ENCODE data around the gene FST. TPM values are rescaled to one million over a fixed set of nuclear protein-coding genes. Genes with fewer than 3 reads are reported as not detected.

Gene FST
- total and polyA plus RNA-seq, 2 of the 13 experiments (the other 11 are each of a cell fraction or from before 2014, with no cell fraction given), result 38.6 to 136 TPM

- TF ChIP-seq TERF1 (CRISPR knock-in tag; IDR thresholded peaks at IDR 0.05), result no peak
- TF ChIP-seq, protein P1, sequence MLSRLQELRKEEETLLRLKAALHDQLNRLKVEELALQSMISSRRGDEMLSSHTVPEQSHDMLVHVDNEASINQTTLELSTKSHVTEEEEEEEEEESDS (CRISPR knock-in tag; IDR thresholded peaks at IDR 0.05; ENCODE audit: borderline replicate concordance), result no peak
- no peak for TF ChIP-seq NFE2L1 (CRISPR knock-in tag; IDR thresholded peaks at IDR 0.05; ENCODE audit: borderline replicate concordance)
- TF ChIP-seq HOXA9 (CRISPR knock-in tag; IDR thresholded peaks at IDR 0.05; ENCODE audit: borderline replicate concordance), result peak; percentile 38; the same call in 1 of the 2 replicates
- TF ChIP-seq ZNF430 (CRISPR knock-in tag; IDR thresholded peaks at IDR 0.05), result 0 out of 2 replicates have a peak, but pooled peaks have one; percentile 57
- TF ChIP-seq ZNF329 (CRISPR knock-in tag; IDR thresholded peaks at IDR 0.05; ENCODE audit: low read depth), result no peak
- TF ChIP-seq BATF2 (CRISPR knock-in tag; IDR thresholded peaks at IDR 0.05), result 0 out of 2 replicates have a peak, but pooled peaks have one; percentile 33
- TF ChIP-seq HNF4G (IDR thresholded peaks at IDR 0.05; ENCODE audit: borderline replicate concordance, low read depth, low read length), result no peak
- TF ChIP-seq HNF4G (CRISPR knock-in tag; IDR thresholded peaks at IDR 0.05; ENCODE audit: borderline replicate concordance, low read depth), result 0 out of 2 replicates have a peak, but pooled peaks have one; percentile 34
- peak; percentile 23; the same call in 1 of the 2 replicates for TF ChIP-seq ZNF446 (CRISPR knock-in tag; IDR thresholded peaks at IDR 0.05)
- TF ChIP-seq ZSCAN21 (CRISPR knock-in tag; IDR thresholded peaks at IDR 0.05; ENCODE audit: borderline replicate concordance), result peak; percentile 67; the same call in 1 of the 2 replicates
- peak; percentile 14; the same call in 1 of the 2 replicates for TF ChIP-seq CREM (IDR thresholded peaks at IDR 0.05)
- no peak for TF ChIP-seq CREM (CRISPR knock-in tag; IDR thresholded peaks at IDR 0.05)
- no peak; the same call in 1 of the 2 replicates for TF ChIP-seq TOPORS (CRISPR knock-in tag; IDR thresholded peaks at IDR 0.05)
- 0 out of 2 replicates have a peak, but pooled peaks have one; percentile 21 for TF ChIP-seq ZNF777 (CRISPR knock-in tag; IDR thresholded peaks at IDR 0.05)
- TF ChIP-seq CBX5 (CRISPR knock-in tag; IDR thresholded peaks at IDR 0.05; ENCODE audit: borderline replicate concordance), result no peak
- TF ChIP-seq, protein P2, sequence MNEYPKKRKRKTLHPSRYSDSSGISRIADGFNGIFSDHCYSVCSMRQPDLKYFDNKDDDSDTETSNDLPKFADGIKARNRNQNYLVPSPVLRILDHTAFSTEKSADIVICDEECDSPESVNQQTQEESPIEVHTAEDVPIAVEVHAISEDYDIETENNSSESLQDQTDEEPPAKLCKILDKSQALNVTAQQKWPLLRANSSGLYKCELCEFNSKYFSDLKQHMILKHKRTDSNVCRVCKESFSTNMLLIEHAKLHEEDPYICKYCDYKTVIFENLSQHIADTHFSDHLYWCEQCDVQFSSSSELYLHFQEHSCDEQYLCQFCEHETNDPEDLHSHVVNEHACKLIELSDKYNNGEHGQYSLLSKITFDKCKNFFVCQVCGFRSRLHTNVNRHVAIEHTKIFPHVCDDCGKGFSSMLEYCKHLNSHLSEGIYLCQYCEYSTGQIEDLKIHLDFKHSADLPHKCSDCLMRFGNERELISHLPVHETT (CRISPR knock-in tag; conservative IDR thresholded peaks at IDR 0.05), result no peak
- no peak for TF ChIP-seq DMAP1 (CRISPR knock-in tag; IDR thresholded peaks at IDR 0.05)
- no peak for TF ChIP-seq CSRNP1 (CRISPR knock-in tag; IDR thresholded peaks at IDR 0.05)
- TF ChIP-seq UBTF (CRISPR knock-in tag; IDR thresholded peaks at IDR 0.05), result peak; percentile 68; the same call in 1 of the 2 replicates
- TF ChIP-seq SRY (CRISPR knock-in tag; IDR thresholded peaks at IDR 0.05), result peak; percentile 46; the same call in 1 of the 2 replicates
- peak; percentile 21; the same call in 1 of the 2 replicates for TF ChIP-seq MED1 (CRISPR knock-in tag; IDR thresholded peaks at IDR 0.05)
Observed at GRCh38 chr5:53480416-53481158, at the start of gene FST (continued).

Measured in HepG2 (cell line).